Glutamatergic neuron (in vitro differentiated cells): ENCODE data around the gene RAB11FIP3. TPM values are rescaled to one million over a fixed set of nuclear protein-coding genes. Genes with fewer than 3 reads are reported as not detected.

Experiments
- DNase-seq: peaks from one replicate; pipeline ENCODE4 v3.0.0; 2022
- H3K27ac Mint-ChIP-seq: one replicate; pipeline ENCODE4 v1.8.0; 2020; ENCODE audit warnings: mild to moderate bottlenecking, mixed read lengths, inconsistent platforms; ENCODE audit not compliant: unreplicated experiment
- H3K27me3 Mint-ChIP-seq: one replicate; pipeline ENCODE4 v1.8.0; 2020; ENCODE audit warnings: mild to moderate bottlenecking, moderate library complexity, mixed read lengths, inconsistent platforms; ENCODE audit not compliant: unreplicated experiment
- H3K36me3 Mint-ChIP-seq: one replicate; pipeline ENCODE4 v1.8.0; 2020; ENCODE audit warnings: mild to moderate bottlenecking, mixed read lengths, inconsistent platforms; ENCODE audit not compliant: unreplicated experiment
- H3K4me1 Mint-ChIP-seq: one replicate; pipeline ENCODE4 v1.8.0; 2020; ENCODE audit warnings: mild to moderate bottlenecking, low read depth, mixed read lengths, inconsistent platforms; ENCODE audit not compliant: unreplicated experiment
- H3K4me3 Mint-ChIP-seq: one replicate; pipeline ENCODE4 v1.8.0; 2020; ENCODE audit warnings: mild to moderate bottlenecking, mixed read lengths, inconsistent platforms; ENCODE audit not compliant: unreplicated experiment
- H3K9me3 Mint-ChIP-seq: one replicate; pipeline ENCODE4 v1.8.0; 2020; ENCODE audit warnings: mild to moderate bottlenecking, moderate library complexity, mixed read lengths, inconsistent platforms; ENCODE audit not compliant: unreplicated experiment
- CTCF ChIP-seq: fragments of 200-600 bp; sonication (generic); IDR thresholded peaks from one replicate; pipeline ENCODE4 v1.5.0; 2021; ENCODE audit not compliant: partially characterized antibody, unreplicated experiment
- total RNA-seq: library from RNA; stranded (reverse); fragmentation: NEBNext Ultra II Directional; extraction: Animal tissue kit (Norgen Biotek cat#: 25700); gene quantifications from one replicate; pipeline ENCODE4 v1.2.1, GENCODE V29; 2021; ENCODE audit not compliant: unreplicated experiment

RAB11FIP3 gene
- total RNA-seq, 1 donor from 2014 or later = 103 TPM

GRCh38 chr16:525520-526180 is 100.2 kb downstream of the RAB11FIP3 start:
- DNase-seq = no peak

GRCh38 chr16:526181-527014 is 100.9 kb downstream of the RAB11FIP3 start:
- peak; percentile 80 for DNase-seq
- H3K9me3 Mint-ChIP-seq = peaks cover 23% of the 10 kb centered on the region
- TF ChIP-seq CTCF = no peak

More at GRCh38 chr16:525520-526180, 100.2 kb downstream of the RAB11FIP3 start:
- peak overlapping the region; percentile 75 for H3K27ac Mint-ChIP-seq
- no peaks in the 10 kb centered on the region for H3K36me3 Mint-ChIP-seq
- peak overlapping the region; percentile 67 for H3K4me3 Mint-ChIP-seq
- peaks cover 23% of the 10 kb centered on the region for H3K9me3 Mint-ChIP-seq
- TF ChIP-seq CTCF = no peak
- peaks cover 16% of the 10 kb centered on the region for H3K27me3 Mint-ChIP-seq
- H3K4me1 Mint-ChIP-seq = peaks cover 16% of the 10 kb centered on the region

GRCh38 chr16:527015-527903 is 101.8 kb downstream of the RAB11FIP3 start, which contains the start of gene CAPN15:
Gene CAPN15, plus strand, starts transcription at chr16:527712. Its CDS starts 19,127 bp downstream, at chr16:546839.
- H3K27me3 Mint-ChIP-seq = peaks cover 16% of the 10 kb centered on the region
- peak; percentile 93 for DNase-seq
- TF ChIP-seq CTCF = peak; percentile 40
- H3K27ac Mint-ChIP-seq = peak within 1 kb of the TSS; percentile 97
- H3K9me3 Mint-ChIP-seq = peaks cover 23% of the 10 kb centered on the region
- no peaks in the 10 kb centered on the region for H3K36me3 Mint-ChIP-seq
- peaks cover 16% of the 10 kb centered on the region for H3K4me1 Mint-ChIP-seq
- peak within 1 kb of the TSS; percentile 93 for H3K4me3 Mint-ChIP-seq

More at GRCh38 chr16:526181-527014, 100.9 kb downstream of the RAB11FIP3 start:
- H3K27me3 Mint-ChIP-seq = peaks cover 16% of the 10 kb centered on the region
- peaks cover 16% of the 10 kb centered on the region for H3K4me1 Mint-ChIP-seq
- peak overlapping the region; percentile 97 for H3K27ac Mint-ChIP-seq
- H3K36me3 Mint-ChIP-seq = no peaks in the 10 kb centered on the region
- H3K4me3 Mint-ChIP-seq = peak overlapping the region; percentile 93

GRCh38 chr16:528111-529011 is 102.9 kb downstream of the RAB11FIP3 start:
- Mint-ChIP-seq H3K27me3 (peaks cover 10% of the 10 kb centered on the region), H3K4me3 (peak overlapping the region; percentile 88), H3K9me3 (peaks cover 17% of the 10 kb centered on the region), H3K4me1 (peaks cover 16% of the 10 kb centered on the region), H3K27ac (peak overlapping the region; percentile 43), H3K36me3 (no peaks in the 10 kb centered on the region)
- TF ChIP-seq CTCF = no peak
- DNase-seq = peak; percentile 51
